T-helper 17 cell (primary cell): Measurements from ENCODE around the gene ITK. TPM values are rescaled to one million over a fixed set of nuclear protein-coding genes. Genes with fewer than 3 reads are reported as not detected.
A peak's percentile ranks its signal among the peaks of the same experiment; 100 is the strongest.

Experiments
- ATAC-seq: fragments of 150-1000 bp; cut with Tn5 transposase; 2 replicates; pipeline ENCODE4 v1.10.0; 2021; ENCODE audit warnings: mild to moderate bottlenecking, moderate library complexity
- DNase-seq, 3 donors: peaks; one replicate each; pipeline versions ENCODE4 v3.0.0 to v3.0.0-alpha.2; 2020 to 2021
- H3K9me3 ChIP-seq: one replicate; pipeline ENCODE4 v1.7.0; 2013; ENCODE audit warnings: low read length, mild to moderate bottlenecking; ENCODE audit not compliant: control insufficient read depth, poor library complexity, severe bottlenecking
- H3K27ac Mint-ChIP-seq: one replicate; pipeline ENCODE4 v1.8.0; 2022; ENCODE audit warnings: mild to moderate bottlenecking, moderate library complexity, mixed read lengths
- H3K27me3 Mint-ChIP-seq: one replicate; pipeline ENCODE4 v1.8.0; 2022; ENCODE audit warnings: mixed read lengths
- H3K36me3 Mint-ChIP-seq: one replicate; pipeline ENCODE4 v1.8.0; 2022; ENCODE audit warnings: low read depth, mixed read lengths
- H3K4me1 Mint-ChIP-seq: one replicate; pipeline ENCODE4 v1.8.0; 2022; ENCODE audit warnings: mild to moderate bottlenecking, mixed read lengths
- H3K4me3 Mint-ChIP-seq: one replicate; pipeline ENCODE4 v1.8.0; 2022; ENCODE audit warnings: mild to moderate bottlenecking, moderate library complexity, mixed read lengths
- total RNA-seq, 4 donors: library from RNA in 2 of 4; stranded (reverse) in 2 of 4; gene quantifications; one replicate each; pipeline ENCODE4 v1.2.3 and lab custom pipeline; 2022 to 2026

ITK gene
- total RNA-seq, 2 donors from 2014 or later = 235 to 319 TPM

DNA sequence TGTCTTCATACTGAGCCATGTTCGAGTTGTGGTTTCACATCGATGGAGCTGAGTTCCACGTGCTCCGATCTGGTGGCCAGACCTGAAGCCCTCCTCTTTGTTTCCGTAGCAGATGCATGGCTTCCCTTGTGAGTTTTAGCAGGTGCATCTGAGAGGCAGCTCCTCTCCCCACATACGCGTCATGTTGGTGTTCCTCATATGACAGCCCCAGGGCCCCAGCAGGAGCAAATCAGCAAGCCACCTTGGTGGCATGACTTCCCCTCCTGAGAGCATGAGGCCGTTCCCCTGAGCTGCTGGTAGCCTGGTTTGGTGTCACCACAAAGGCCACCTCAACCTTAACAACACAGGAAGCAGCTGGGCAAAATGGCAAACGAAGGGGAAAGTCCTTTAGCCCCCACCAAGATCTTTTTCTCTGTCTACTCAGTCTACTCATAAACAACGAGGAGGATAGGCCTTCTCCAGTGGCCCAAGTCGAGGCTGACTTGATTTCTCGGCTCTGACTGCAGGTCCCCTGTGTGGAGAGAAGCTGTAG lies 91.2 kb downstream of the ITK start:
- Mint-ChIP-seq H3K27me3 (no peaks in the 10 kb centered on the region), H3K27ac (peak overlapping the region; percentile 100), H3K36me3 (peaks cover 2% of the 10 kb centered on the region), H3K4me1 (peaks cover 78% of the 10 kb centered on the region), H3K4me3 (peak overlapping the region; percentile 91)
- DNase-seq (peak; percentile 62 to 80 (median 77)), ATAC-seq (peak; percentile 94)
- no peaks in the 10 kb centered on the region for H3K9me3 ChIP-seq

DNA sequence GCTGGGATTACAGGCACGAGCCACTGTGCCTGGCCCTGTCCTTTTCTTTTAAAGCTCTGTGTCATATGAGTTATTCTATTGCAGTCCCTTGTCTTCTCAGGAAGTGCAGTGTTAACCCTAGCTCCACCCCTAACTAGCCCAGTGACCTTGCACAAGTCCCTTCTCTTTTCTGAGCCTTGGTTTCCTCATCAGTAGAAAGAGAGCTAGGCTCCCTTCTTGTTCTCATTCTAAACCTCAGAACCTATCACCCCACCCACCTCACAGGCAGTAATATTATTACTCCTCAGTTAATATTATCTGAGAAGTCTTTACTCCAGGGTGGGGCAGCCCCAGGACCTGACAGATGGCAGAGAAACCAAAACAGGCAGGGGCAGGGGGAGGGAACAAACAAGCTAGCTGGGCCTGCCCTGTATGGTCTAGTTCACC lies 92.5 kb downstream of the ITK start:
- Mint-ChIP-seq H3K27ac (peak overlapping the region; percentile 100), H3K27me3 (no peaks in the 10 kb centered on the region), H3K4me1 (peaks cover 75% of the 10 kb centered on the region), H3K36me3 (peaks cover 2% of the 10 kb centered on the region), H3K4me3 (peak overlapping the region; percentile 91)
- H3K9me3 ChIP-seq = no peaks in the 10 kb centered on the region
- no peak for DNase-seq
- ATAC-seq = no peak

GRCh38 chr5:157275403-157275802 lies 94.8 kb downstream of the ITK start:
- H3K36me3 Mint-ChIP-seq = peaks cover 2% of the 10 kb centered on the region
- no peak overlapping the region for H3K4me3 Mint-ChIP-seq
- no peak for DNase-seq
- no peak for ATAC-seq
- no peaks in the 10 kb centered on the region for H3K27me3 Mint-ChIP-seq
- H3K9me3 ChIP-seq = no peaks in the 10 kb centered on the region
- no peak overlapping the region for H3K27ac Mint-ChIP-seq
- peaks cover 61% of the 10 kb centered on the region for H3K4me1 Mint-ChIP-seq

DNA sequence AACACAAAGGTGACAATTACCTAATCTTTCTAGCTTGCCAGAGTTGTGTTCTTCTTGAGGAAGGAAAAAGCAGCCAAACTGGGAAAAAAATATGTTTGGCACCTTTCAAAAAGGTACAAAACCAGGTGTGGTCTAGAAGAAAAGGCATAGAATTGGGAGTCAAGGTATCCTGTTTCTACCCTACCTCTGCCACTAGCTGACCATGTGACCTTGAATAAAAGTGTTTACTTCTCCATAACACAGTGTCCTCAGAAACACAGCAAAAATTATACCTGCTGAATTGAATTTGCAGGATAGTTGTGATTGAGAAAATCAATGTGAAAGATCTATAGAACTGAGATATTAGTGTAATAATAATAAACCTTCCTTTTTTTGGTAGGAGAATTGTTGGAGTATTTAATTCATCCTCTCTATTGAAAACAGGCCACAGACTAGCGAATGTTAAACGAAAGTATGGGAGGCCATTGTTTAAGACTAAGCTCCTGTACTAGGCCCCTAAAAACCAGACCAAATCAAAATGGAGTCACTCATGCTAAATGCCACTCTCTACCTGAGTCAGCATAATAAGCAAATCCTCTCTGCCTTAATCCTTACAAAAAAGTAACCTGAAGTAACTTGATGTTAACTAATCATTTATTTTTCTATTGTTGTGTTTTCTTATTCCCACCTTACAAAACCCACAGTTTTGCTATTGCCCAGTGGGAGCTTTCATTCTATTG lies 97.8 kb downstream of the ITK start:
- DNase-seq (no peak), ATAC-seq (no peak)
- Mint-ChIP-seq H3K4me1 (peaks cover 56% of the 10 kb centered on the region), H3K4me3 (no peak overlapping the region), H3K27me3 (no peaks in the 10 kb centered on the region), H3K27ac (peak overlapping the region; percentile 9), H3K36me3 (no peaks in the 10 kb centered on the region)
- no peaks in the 10 kb centered on the region for H3K9me3 ChIP-seq

DNA sequence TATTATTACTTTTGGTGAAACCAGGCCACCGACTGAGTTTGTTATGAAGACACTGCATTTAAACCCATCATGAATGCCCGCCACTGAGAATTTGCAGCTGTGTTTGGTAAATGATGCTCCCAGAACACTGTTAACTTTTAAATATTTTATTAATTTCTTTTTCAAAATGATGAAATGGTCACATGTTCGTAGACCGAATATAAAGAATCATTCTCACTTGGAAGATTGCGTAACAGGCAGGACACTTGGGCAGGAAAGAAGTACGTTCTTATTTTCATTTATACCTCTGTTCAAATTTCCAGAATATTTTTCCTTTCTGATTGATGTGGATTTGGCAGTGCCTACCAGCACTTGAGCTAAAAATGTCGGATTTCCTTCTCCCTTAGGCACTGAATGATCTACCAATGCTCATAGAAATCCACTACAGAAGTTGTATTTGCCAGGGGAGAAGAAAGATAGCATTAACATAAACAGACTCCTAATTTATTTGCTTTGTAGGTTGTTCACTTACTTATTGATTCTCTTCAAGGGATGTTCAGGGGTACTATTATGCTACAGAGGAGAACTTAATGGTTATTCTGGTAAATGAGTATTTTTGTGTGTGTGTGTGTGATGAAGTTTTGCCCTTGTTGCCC lies 99.1 kb downstream of the ITK start:
- H3K27ac Mint-ChIP-seq = peak overlapping the region; percentile 86
- H3K4me3 Mint-ChIP-seq = peak overlapping the region; percentile 5
- H3K4me1 Mint-ChIP-seq = peaks cover 56% of the 10 kb centered on the region
- ATAC-seq (no peak), DNase-seq (no peak)
- no peaks in the 10 kb centered on the region for H3K27me3 Mint-ChIP-seq
- H3K9me3 ChIP-seq = no peaks in the 10 kb centered on the region
- no peaks in the 10 kb centered on the region for H3K36me3 Mint-ChIP-seq

- Mint-ChIP-seq H3K27ac (peak overlapping the region; percentile 86), H3K27me3 (no peaks in the 10 kb centered on the region), H3K4me1 (peaks cover 55% of the 10 kb centered on the region), H3K4me3 (peak overlapping the region; percentile 58), H3K36me3 (no peaks in the 10 kb centered on the region)
- H3K9me3 ChIP-seq = no peaks in the 10 kb centered on the region
- no peak for DNase-seq
- ATAC-seq = no peak
Measured at GRCh38 chr5:157280927-157281326, 100.3 kb downstream of the ITK start.

DNA sequence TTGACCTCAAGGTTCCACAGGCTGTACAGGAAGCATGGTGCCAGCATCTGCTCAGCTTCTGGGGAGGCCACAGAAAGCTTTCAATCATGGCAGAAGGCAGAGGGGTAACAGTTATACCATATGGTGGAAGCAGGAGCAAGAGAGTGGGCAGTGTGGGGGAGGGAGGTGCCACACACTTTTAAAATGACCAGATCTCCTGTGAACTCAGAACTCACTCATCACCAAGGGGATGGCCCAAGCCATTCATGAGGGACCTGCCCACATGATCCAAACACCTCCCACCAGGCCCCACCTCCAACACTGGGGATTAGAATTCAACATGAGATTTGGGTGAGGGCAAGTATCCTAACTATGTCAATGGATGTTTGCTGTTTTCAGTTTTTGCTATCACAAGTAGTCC lies 101.5 kb downstream of the ITK start:
- H3K4me3 Mint-ChIP-seq = no peak overlapping the region
- H3K36me3 Mint-ChIP-seq = no peaks in the 10 kb centered on the region
- no peaks in the 10 kb centered on the region for H3K9me3 ChIP-seq
- no peak for ATAC-seq
- peaks cover 46% of the 10 kb centered on the region for H3K4me1 Mint-ChIP-seq
- DNase-seq = no peak
- H3K27me3 Mint-ChIP-seq = no peaks in the 10 kb centered on the region
- H3K27ac Mint-ChIP-seq = peak overlapping the region; percentile 86

- Mint-ChIP-seq H3K27ac (peak overlapping the region; percentile 86), H3K36me3 (no peaks in the 10 kb centered on the region), H3K27me3 (no peaks in the 10 kb centered on the region), H3K4me1 (peaks cover 47% of the 10 kb centered on the region), H3K4me3 (peak overlapping the region; percentile 43)
- H3K9me3 ChIP-seq = no peaks in the 10 kb centered on the region
- ATAC-seq (peak; percentile 94), DNase-seq (no peak)
Measured at GRCh38 chr5:157283434-157283833, 102.8 kb downstream of the ITK start.

DNA sequence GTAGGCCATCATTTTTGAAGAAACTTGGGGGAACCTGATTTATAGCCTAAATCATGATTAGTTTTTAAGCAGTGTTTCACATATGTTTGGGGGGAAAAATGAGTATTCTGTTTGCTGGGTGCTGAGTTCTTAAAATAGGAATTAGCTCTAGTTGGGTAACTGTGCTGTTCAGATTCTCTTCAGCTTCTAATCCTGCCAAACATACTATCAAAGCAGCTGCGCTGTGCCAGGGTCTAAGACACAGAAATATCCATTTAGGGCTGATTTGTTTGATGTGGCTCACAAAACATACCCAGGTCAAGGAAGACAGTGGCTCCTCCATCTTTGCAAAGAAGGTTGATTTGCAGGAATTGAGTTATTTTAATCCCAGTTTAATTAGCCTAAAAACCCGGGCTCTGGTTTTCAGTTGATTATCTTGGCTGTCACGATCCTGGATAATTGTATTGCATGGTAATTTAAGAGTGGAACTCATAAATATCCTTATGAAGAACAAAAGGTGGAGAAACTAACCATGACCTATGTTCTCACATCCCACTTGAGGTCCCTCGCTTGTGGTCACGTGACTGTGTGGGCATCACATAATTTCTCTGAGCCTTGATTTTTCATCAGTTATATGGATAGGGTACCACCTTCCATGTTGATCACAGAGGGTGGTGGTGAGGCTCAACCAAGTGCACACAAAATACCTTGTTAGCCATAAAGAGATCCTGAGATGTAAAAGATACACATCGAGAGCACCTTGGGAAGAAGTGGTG lies 104.0 kb downstream of the ITK start:
- Mint-ChIP-seq H3K36me3 (no peaks in the 10 kb centered on the region), H3K4me3 (no peak overlapping the region), H3K27ac (peak overlapping the region; percentile 86), H3K27me3 (no peaks in the 10 kb centered on the region), H3K4me1 (peaks cover 47% of the 10 kb centered on the region)
- ATAC-seq (no peak), DNase-seq (no peak)
- no peaks in the 10 kb centered on the region for H3K9me3 ChIP-seq

- Mint-ChIP-seq H3K4me1 (peaks cover 49% of the 10 kb centered on the region), H3K27me3 (no peaks in the 10 kb centered on the region), H3K4me3 (no peak overlapping the region), H3K27ac (no peak overlapping the region), H3K36me3 (peaks cover 2% of the 10 kb centered on the region)
- DNase-seq (no peak), ATAC-seq (no peak)
- no peaks in the 10 kb centered on the region for H3K9me3 ChIP-seq
Measured at GRCh38 chr5:157285310-157286035, 104.8 kb downstream of the ITK start.

- H3K4me3 Mint-ChIP-seq = no peak overlapping the region
- ATAC-seq = no peak
- peaks cover 5% of the 10 kb centered on the region for H3K36me3 Mint-ChIP-seq
- no peaks in the 10 kb centered on the region for H3K27me3 Mint-ChIP-seq
- H3K4me1 Mint-ChIP-seq = peaks cover 50% of the 10 kb centered on the region
- H3K9me3 ChIP-seq = no peaks in the 10 kb centered on the region
- no peak for DNase-seq
- H3K27ac Mint-ChIP-seq = no peak overlapping the region
Measured at GRCh38 chr5:157286761-157287211, 106.1 kb downstream of the ITK start.

GRCh38 chr5:157288405-157289163 lies 107.9 kb downstream of the ITK start:
- H3K27ac Mint-ChIP-seq = peak overlapping the region; percentile 75
- peaks cover 5% of the 10 kb centered on the region for H3K36me3 Mint-ChIP-seq
- no peaks in the 10 kb centered on the region for H3K27me3 Mint-ChIP-seq
- DNase-seq (no peak), ATAC-seq (no peak)
- peaks cover 32% of the 10 kb centered on the region for H3K4me1 Mint-ChIP-seq
- H3K4me3 Mint-ChIP-seq = no peak overlapping the region
- no peaks in the 10 kb centered on the region for H3K9me3 ChIP-seq
